Lower leg skin (tissue), 3 donors: ENCODE data around the gene ZNF175.

Source experiments
- CTCF ChIP-seq, 3 donors: fragments of 450-650 bp; IDR thresholded peaks; one replicate each; pipeline ENCODE4 v1.5.1; 2016; ENCODE audit warnings: antibody characterized with exemption in 3 of 3, mild to moderate bottlenecking in 3 of 3, moderate library complexity in 2 of 3
- POLR2A ChIP-seq, 2 donors: fragments of 450-650 bp; IDR thresholded peaks; one replicate each; pipeline ENCODE4 v1.6.1; 2016 to 2017; ENCODE audit warnings: antibody characterized with exemption in 2 of 2, mild to moderate bottlenecking in 1 of 2, moderate library complexity in 1 of 2

- TF ChIP-seq POLR2A (IDR thresholded peaks at IDR 0.05) (no peak), CTCF (IDR thresholded peaks at IDR 0.05) (no peak)
Observed at GRCh38 chr19:51607920-51608562, 37.0 kb downstream of the ZNF175 start.
